ENCODE results near the gene TMEM248. TPM values are rescaled to one million over a fixed set of nuclear protein-coding genes. Genes with fewer than 3 reads are reported as not detected.

The TMEM248 gene
- total RNA-seq, 1 experiment from 2014 or later, result 61.1 TPM

GRCh38 chr7:66919704-66920103 lies 1.3 kb upstream of the TMEM248 start:
- Histone ChIP-seq H4K20me1 (ENCODE audit: low read length) (0 out of 2 replicates have a peak, but pooled peaks cover 8% of the 10 kb centered on the region), H3K9ac (ENCODE audit: low read length) (no peak overlapping the region), H3K36me3 (ENCODE audit: low read depth, low read length) (no peaks in the 10 kb centered on the region), H3F3A (ENCODE audit: low read length, unreplicated experiment) (no peaks in the 10 kb centered on the region), H3K9me3 (ENCODE audit: low read length) (no peaks in the 10 kb centered on the region), H3K4me2 (ENCODE audit: low read length) (no peak overlapping the region), H3K4me1 (ENCODE audit: insufficient read depth, low read length) (peaks cover 8% of the 10 kb centered on the region; the same call in 1 of the 2 replicates), H3K9me2 (replicated peaks; ENCODE audit: low read length) (no peaks in the 10 kb centered on the region), H3K79me2 (ENCODE audit: low read length) (peaks cover 38% of the 10 kb centered on the region), H2AFZ (ENCODE audit: low read length) (no peak overlapping the region), H3K27me3 (ENCODE audit: low read length) (no peaks in the 10 kb centered on the region), H3K27ac (ENCODE audit: low read length) (no peak overlapping the region), H3K4me3 (ENCODE audit: low read length) (no peak overlapping the region)
- no TSS peak for BruUV-seq (replicated peaks)
- DNase-seq (no peak), ATAC-seq (no peak)
- CTCF ChIA-PET, result no interaction called here
- intact Hi-C loops (cut with micrococcal nuclease), result loop anchor here (2.0 kb wide), 2 partner anchors 21 to 77 kb away; partner anchors contain the start of gene TYW1
- POLR2A ChIA-PET (ENCODE audit: unreplicated experiment), result no interaction called here
- TF ChIP-seq EZH2phosphoT487 (IDR thresholded peaks at IDR 0.05; ENCODE audit: borderline replicate concordance, low read length) (no peak), EZH2 (IDR thresholded peaks at IDR 0.05; ENCODE audit: low read length, unreplicated experiment) (no peak), CTCF (conservative IDR thresholded peaks at IDR 0.05; ENCODE audit: low read depth, low read length) (no peak)

GRCh38 chr7:66920256-66920655 lies 769 bp upstream of the TMEM248 start:
- Histone ChIP-seq H3K27ac (ENCODE audit: low read length) (no peak overlapping the region), H3K79me2 (ENCODE audit: low read length) (peaks cover 44% of the 10 kb centered on the region), H3K9me3 (ENCODE audit: low read length) (no peaks in the 10 kb centered on the region), H4K20me1 (ENCODE audit: low read length) (0 out of 2 replicates have a peak, but pooled peaks cover 8% of the 10 kb centered on the region), H3K9me2 (replicated peaks; ENCODE audit: low read length) (no peaks in the 10 kb centered on the region), H3K4me3 (ENCODE audit: low read length) (peak overlapping the region; percentile 90; the same call in 1 of the 2 replicates), H3K36me3 (ENCODE audit: low read depth, low read length) (no peaks in the 10 kb centered on the region), H3K9ac (ENCODE audit: low read length) (peak overlapping the region; percentile 96), H3K27me3 (ENCODE audit: low read length) (no peaks in the 10 kb centered on the region), H3K4me2 (ENCODE audit: low read length) (peak overlapping the region; percentile 86), H3K4me1 (ENCODE audit: insufficient read depth, low read length) (peaks cover 8% of the 10 kb centered on the region; the same call in 1 of the 2 replicates), H3F3A (ENCODE audit: low read length, unreplicated experiment) (no peaks in the 10 kb centered on the region), H2AFZ (ENCODE audit: low read length) (no peak overlapping the region)
- TF ChIP-seq CTCF (conservative IDR thresholded peaks at IDR 0.05; ENCODE audit: low read depth, low read length), result no peak
- TF ChIP-seq EZH2phosphoT487 (IDR thresholded peaks at IDR 0.05; ENCODE audit: borderline replicate concordance, low read length), result no peak
- no peak for TF ChIP-seq EZH2 (IDR thresholded peaks at IDR 0.05; ENCODE audit: low read length, unreplicated experiment)
- POLR2A ChIA-PET (ENCODE audit: unreplicated experiment), result interaction anchor here (0.5 kb wide), 1 partner anchor 75 kb away, joined by 3 read pairs; the partner anchor contains the start of gene SBDS
- CTCF ChIA-PET, result interaction anchor here (0.5 kb wide), 1 partner anchor 73 kb away, joined by 4 read pairs; no protein-coding TSS in a partner anchor
- no TSS peak for BruUV-seq (replicated peaks)
- intact Hi-C loops (cut with micrococcal nuclease), result loop anchor here (2.0 kb wide), 2 partner anchors 21 to 77 kb away; partner anchors contain the start of gene TYW1
- ATAC-seq (no peak), DNase-seq (no peak)

GRCh38 chr7:66921396-66921917 lies 432 bp downstream of the TMEM248 start:
- Histone ChIP-seq H2AFZ (ENCODE audit: low read length) (peak overlapping the region; percentile 60; the same call in 1 of the 2 replicates), H3F3A (ENCODE audit: low read length, unreplicated experiment) (no peaks in the 10 kb centered on the region), H3K4me1 (ENCODE audit: insufficient read depth, low read length) (peaks cover 8% of the 10 kb centered on the region; the same call in 1 of the 2 replicates), H3K36me3 (ENCODE audit: low read depth, low read length) (no peaks in the 10 kb centered on the region), H3K9me3 (ENCODE audit: low read length) (no peaks in the 10 kb centered on the region), H3K4me2 (ENCODE audit: low read length) (peak overlapping the region; percentile 96), H3K9me2 (replicated peaks; ENCODE audit: low read length) (no peaks in the 10 kb centered on the region), H3K27ac (ENCODE audit: low read length) (peak overlapping the region; percentile 38; the same call in 1 of the 2 replicates), H4K20me1 (ENCODE audit: low read length) (0 out of 2 replicates have a peak, but pooled peaks cover 8% of the 10 kb centered on the region), H3K9ac (ENCODE audit: low read length) (peak overlapping the region; percentile 96), H3K79me2 (ENCODE audit: low read length) (peaks cover 56% of the 10 kb centered on the region), H3K4me3 (ENCODE audit: low read length) (peak overlapping the region; percentile 90), H3K27me3 (ENCODE audit: low read length) (no peaks in the 10 kb centered on the region)
- ATAC-seq (peak; percentile 45), DNase-seq (peak; percentile 45)
- intact Hi-C loops (cut with micrococcal nuclease), result loop anchor here (2.0 kb wide), 2 partner anchors 19 to 75 kb away; partner anchors contain the start of gene TYW1
- CTCF ChIA-PET, result interaction anchor here (0.7 kb wide), 1 partner anchor 9 kb away, joined by 4 read pairs; no protein-coding TSS in a partner anchor
- POLR2A ChIA-PET (ENCODE audit: unreplicated experiment), result interaction anchor here (0.6 kb wide), 1 partner anchor 560 kb away, joined by 13 read pairs; no protein-coding TSS in a partner anchor
- no TSS peak for BruUV-seq (replicated peaks)
- no peak for TF ChIP-seq CTCF (conservative IDR thresholded peaks at IDR 0.05; ENCODE audit: low read depth, low read length)
- TF ChIP-seq EZH2phosphoT487 (IDR thresholded peaks at IDR 0.05; ENCODE audit: borderline replicate concordance, low read length), result no peak
- TF ChIP-seq EZH2 (IDR thresholded peaks at IDR 0.05; ENCODE audit: low read length, unreplicated experiment), result no peak
